ENCODE results near the gene IQCK.
A peak's percentile ranks its signal among the peaks of the same experiment; 100 is the strongest.

The IQCK gene

DNA sequence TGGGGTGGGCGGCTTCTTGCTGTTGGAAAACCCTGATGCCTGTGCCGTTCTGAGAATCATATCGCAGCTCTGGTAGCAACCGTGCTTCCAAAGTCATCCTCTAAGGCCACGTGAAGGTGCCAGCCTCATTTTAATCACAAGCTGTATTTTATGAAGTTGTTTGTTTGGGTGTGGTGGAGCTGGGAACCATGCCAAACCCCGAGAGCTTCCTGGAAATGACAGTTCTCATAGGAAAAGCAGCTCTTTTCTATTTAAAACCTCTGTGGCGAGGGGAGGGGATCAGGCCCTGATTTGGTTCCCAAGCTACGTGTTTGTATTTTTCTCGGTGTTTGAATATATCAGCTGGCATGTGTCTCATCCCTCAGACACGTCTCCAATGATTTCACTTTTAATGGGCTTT lies 21.7 kb upstream of the IQCK start:
- TF ChIP-seq CREB1 (IDR thresholded peaks at IDR 0.05; ENCODE audit: low read depth) (no peak), NFIC (IDR thresholded peaks at IDR 0.05) (peak; percentile 58; the same call in 1 of the 2 replicates), TCF12 (IDR thresholded peaks at IDR 0.05; ENCODE audit: low read depth) (no peak)
- TF ChIP-seq, protein P1, sequence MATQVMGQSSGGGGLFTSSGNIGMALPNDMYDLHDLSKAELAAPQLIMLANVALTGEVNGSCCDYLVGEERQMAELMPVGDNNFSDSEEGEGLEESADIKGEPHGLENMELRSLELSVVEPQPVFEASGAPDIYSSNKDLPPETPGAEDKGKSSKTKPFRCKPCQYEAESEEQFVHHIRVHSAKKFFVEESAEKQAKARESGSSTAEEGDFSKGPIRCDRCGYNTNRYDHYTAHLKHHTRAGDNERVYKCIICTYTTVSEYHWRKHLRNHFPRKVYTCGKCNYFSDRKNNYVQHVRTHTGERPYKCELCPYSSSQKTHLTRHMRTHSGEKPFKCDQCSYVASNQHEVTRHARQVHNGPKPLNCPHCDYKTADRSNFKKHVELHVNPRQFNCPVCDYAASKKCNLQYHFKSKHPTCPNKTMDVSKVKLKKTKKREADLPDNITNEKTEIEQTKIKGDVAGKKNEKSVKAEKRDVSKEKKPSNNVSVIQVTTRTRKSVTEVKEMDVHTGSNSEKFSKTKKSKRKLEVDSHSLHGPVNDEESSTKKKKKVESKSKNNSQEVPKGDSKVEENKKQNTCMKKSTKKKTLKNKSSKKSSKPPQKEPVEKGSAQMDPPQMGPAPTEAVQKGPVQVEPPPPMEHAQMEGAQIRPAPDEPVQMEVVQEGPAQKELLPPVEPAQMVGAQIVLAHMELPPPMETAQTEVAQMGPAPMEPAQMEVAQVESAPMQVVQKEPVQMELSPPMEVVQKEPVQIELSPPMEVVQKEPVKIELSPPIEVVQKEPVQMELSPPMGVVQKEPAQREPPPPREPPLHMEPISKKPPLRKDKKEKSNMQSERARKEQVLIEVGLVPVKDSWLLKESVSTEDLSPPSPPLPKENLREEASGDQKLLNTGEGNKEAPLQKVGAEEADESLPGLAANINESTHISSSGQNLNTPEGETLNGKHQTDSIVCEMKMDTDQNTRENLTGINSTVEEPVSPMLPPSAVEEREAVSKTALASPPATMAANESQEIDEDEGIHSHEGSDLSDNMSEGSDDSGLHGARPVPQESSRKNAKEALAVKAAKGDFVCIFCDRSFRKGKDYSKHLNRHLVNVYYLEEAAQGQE (IDR thresholded peaks at IDR 0.05; ENCODE audit: low read depth) = no peak
- TF ChIP-seq, protein P2, sequence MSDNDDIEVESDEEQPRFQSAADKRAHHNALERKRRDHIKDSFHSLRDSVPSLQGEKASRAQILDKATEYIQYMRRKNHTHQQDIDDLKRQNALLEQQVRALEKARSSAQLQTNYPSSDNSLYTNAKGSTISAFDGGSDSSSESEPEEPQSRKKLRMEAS (IDR thresholded peaks at IDR 0.05) = no peak

DNA sequence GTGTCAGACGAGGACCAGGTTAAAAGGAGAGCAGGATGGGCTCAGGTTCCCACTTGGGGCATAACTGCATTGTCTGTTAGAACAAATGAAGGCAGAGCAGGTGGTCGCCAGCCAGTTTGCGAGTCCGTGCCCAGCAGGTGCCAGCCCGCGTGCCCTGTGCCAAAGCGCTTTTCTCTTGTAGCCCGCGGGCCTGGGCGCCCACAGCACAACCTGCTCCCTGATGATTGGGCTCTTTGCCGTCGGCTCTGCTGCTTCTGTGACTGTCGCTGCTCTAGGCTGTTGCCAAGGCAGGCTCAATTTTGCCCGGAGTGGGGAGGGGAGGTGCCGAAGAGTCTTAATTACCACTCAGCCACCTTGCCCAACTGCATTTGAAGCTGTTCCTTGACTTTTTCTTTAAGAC lies 21.1 kb upstream of the IQCK start:
- TF ChIP-seq CREB1 (IDR thresholded peaks at IDR 0.05; ENCODE audit: low read depth) (no peak), NFIC (IDR thresholded peaks at IDR 0.05) (no peak), TEAD4 (IDR thresholded peaks at IDR 0.05) (no peak), EGR1 (IDR thresholded peaks at IDR 0.05) (no peak), TCF12 (IDR thresholded peaks at IDR 0.05; ENCODE audit: low read depth) (no peak), RAD21 (IDR thresholded peaks at IDR 0.05; ENCODE audit: low read depth) (no peak), YY1 (IDR thresholded peaks at IDR 0.05; ENCODE audit: low read depth) (no peak), ZBTB7A (IDR thresholded peaks at IDR 0.05; ENCODE audit: low read depth) (no peak)
- TF ChIP-seq, protein P3, sequence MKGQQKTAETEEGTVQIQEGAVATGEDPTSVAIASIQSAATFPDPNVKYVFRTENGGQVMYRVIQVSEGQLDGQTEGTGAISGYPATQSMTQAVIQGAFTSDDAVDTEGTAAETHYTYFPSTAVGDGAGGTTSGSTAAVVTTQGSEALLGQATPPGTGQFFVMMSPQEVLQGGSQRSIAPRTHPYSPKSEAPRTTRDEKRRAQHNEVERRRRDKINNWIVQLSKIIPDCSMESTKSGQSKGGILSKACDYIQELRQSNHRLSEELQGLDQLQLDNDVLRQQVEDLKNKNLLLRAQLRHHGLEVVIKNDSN (IDR thresholded peaks at IDR 0.05) = no peak
- TF ChIP-seq, protein P1 (IDR thresholded peaks at IDR 0.05; ENCODE audit: low read depth) = no peak
- TF ChIP-seq, protein P2 (IDR thresholded peaks at IDR 0.05) = no peak

DNA sequence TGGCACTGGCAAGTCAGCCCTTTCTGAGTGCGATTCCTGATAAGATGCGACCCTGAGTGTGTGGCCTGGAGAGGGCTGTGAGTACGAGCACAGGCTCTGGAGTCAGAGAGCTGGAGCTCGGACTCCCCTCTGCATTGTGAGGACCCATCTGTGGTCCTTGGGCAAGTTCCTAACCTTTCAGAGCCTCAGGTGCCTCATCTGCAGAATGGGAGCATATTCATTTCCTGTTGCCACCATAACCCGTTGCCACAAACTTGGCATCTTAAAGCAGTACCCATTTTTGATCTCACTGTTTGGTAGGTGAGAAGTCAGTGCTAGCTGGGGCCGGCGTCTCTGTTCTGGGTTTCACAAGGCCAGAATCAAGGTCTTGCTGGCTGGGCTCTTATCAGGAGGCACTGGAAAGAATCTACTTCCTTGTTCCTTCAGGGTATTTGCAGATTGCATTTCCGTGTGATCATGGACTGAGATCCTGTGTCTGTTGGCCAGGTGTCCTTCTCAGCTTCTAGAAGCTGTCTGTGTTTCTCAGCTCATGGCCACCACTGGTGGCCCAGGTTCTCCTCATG lies 20.2 kb upstream of the IQCK start:
- TF ChIP-seq, protein P3 (IDR thresholded peaks at IDR 0.05) = no peak
- no peak for TF ChIP-seq CEBPB (IDR thresholded peaks at IDR 0.05)
- no peak for TF ChIP-seq RAD21 (IDR thresholded peaks at IDR 0.05; ENCODE audit: low read depth)
- no peak for TF ChIP-seq FOXM1 (IDR thresholded peaks at IDR 0.05; ENCODE audit: borderline replicate concordance, low read depth)
- TF ChIP-seq, protein P2 (IDR thresholded peaks at IDR 0.05) = no peak
- TF ChIP-seq EGR1 (IDR thresholded peaks at IDR 0.05) = no peak
- TF ChIP-seq TEAD4 (IDR thresholded peaks at IDR 0.05) = no peak
- no peak for TF ChIP-seq NFIC (IDR thresholded peaks at IDR 0.05)
- no peak for TF ChIP-seq TAF1 (IDR thresholded peaks at IDR 0.05; ENCODE audit: low read depth)
- TF ChIP-seq, protein P1 (IDR thresholded peaks at IDR 0.05; ENCODE audit: low read depth) = no peak
- TF ChIP-seq ZBTB7A (IDR thresholded peaks at IDR 0.05; ENCODE audit: low read depth) = no peak
- no peak for TF ChIP-seq YY1 (IDR thresholded peaks at IDR 0.05; ENCODE audit: low read depth)
- TF ChIP-seq EP300 (IDR thresholded peaks at IDR 0.05; ENCODE audit: borderline replicate concordance) = no peak
- TF ChIP-seq TCF12 (IDR thresholded peaks at IDR 0.05; ENCODE audit: low read depth) = no peak
- no peak for TF ChIP-seq CREB1 (IDR thresholded peaks at IDR 0.05; ENCODE audit: low read depth)

DNA sequence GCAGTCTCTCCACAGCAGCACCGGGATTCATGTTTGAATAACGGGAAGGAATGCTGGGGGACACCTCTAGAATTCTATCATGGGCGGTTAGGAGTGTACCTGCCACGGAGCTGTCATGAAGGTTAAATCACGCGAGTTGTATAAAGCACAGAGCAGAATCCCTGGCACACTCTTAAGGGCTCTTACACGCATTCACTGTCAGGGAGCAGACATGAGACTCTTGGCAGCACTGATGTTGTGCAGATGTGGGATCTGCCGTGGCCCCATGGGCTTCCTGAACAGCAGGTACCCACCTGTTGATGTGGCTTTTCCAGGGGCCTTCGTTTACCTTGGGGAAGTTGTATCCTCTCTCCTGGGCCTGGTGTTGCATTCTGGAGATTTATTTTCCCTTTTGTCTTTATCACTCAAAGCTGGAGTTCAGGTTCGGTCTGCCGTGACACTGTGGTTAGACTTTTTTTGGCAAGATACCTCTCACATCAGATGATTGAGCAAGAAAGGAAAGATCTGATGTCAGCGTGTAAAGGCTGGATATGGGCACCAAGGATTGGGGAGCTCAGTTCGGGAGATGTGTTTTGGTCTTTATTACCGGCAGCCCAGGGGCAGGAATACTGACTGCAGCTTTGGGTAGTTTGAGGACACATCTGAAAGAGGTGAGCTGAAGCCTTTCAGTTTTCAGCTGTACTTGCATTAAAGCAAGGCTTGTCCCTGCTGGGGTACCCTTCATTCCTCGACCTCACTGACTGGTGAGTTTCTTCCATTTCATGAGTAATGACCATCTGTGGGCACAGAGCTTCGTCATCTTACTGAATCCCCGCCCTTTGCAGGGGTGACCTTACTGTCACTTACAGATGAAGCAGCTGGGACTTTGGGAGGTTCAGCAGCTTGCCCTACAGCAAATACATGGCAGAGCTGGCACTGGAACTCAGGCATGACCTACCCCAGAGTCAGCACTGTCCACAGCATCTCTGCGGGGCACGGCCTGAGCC lies 19.3 kb upstream of the IQCK start:
- TF ChIP-seq TAF1 (IDR thresholded peaks at IDR 0.05; ENCODE audit: low read depth) (no peak), ZBTB7A (IDR thresholded peaks at IDR 0.05; ENCODE audit: low read depth) (no peak), EP300 (IDR thresholded peaks at IDR 0.05; ENCODE audit: borderline replicate concordance) (no peak), EGR1 (IDR thresholded peaks at IDR 0.05) (no peak), YY1 (IDR thresholded peaks at IDR 0.05; ENCODE audit: low read depth) (no peak), TCF12 (IDR thresholded peaks at IDR 0.05; ENCODE audit: low read depth) (no peak), NFIC (IDR thresholded peaks at IDR 0.05) (no peak), CEBPB (IDR thresholded peaks at IDR 0.05) (no peak), CREB1 (IDR thresholded peaks at IDR 0.05; ENCODE audit: low read depth) (no peak), TEAD4 (IDR thresholded peaks at IDR 0.05) (no peak), FOXM1 (IDR thresholded peaks at IDR 0.05; ENCODE audit: borderline replicate concordance, low read depth) (no peak), RAD21 (IDR thresholded peaks at IDR 0.05; ENCODE audit: low read depth) (no peak)
- TF ChIP-seq, protein P1 (IDR thresholded peaks at IDR 0.05; ENCODE audit: low read depth) = no peak
- TF ChIP-seq, protein P3 (IDR thresholded peaks at IDR 0.05) = no peak
- TF ChIP-seq, protein P2 (IDR thresholded peaks at IDR 0.05) = no peak

All from Ishikawa (cell line).